ENCODE data around the gene ZBTB7C.

ZBTB7C gene

DNA sequence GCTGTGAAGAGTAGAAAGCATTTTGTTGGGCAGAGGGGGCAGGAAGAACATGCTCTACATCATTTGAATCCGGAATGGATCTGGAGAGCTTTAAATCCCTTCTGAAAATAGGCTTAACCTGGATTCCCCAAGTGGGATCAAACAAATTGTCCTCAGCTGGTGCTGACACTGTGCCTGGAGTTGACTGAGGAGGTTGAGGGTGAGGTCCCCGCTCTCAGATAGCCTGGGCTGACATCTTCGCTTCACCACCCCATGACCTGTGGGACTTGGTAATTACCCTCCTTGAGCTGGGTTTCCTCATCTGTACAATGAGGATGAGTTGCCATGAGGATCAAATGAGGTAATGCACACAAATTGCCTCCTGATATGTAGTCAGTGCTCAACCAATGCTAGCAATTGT lies 360.9 kb downstream of the ZBTB7C start:
- TF ChIP-seq, protein P1, sequence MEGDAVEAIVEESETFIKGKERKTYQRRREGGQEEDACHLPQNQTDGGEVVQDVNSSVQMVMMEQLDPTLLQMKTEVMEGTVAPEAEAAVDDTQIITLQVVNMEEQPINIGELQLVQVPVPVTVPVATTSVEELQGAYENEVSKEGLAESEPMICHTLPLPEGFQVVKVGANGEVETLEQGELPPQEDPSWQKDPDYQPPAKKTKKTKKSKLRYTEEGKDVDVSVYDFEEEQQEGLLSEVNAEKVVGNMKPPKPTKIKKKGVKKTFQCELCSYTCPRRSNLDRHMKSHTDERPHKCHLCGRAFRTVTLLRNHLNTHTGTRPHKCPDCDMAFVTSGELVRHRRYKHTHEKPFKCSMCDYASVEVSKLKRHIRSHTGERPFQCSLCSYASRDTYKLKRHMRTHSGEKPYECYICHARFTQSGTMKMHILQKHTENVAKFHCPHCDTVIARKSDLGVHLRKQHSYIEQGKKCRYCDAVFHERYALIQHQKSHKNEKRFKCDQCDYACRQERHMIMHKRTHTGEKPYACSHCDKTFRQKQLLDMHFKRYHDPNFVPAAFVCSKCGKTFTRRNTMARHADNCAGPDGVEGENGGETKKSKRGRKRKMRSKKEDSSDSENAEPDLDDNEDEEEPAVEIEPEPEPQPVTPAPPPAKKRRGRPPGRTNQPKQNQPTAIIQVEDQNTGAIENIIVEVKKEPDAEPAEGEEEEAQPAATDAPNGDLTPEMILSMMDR (IDR thresholded peaks at IDR 0.05; ENCODE audit: low read depth, low read length): no peak
- no peaks in the 10 kb centered on the region for H3K36me3 ChIP-seq
- H3K9me3 ChIP-seq: no peaks in the 10 kb centered on the region
- no peak overlapping the region for H3K4me3 ChIP-seq (ENCODE audit: low read depth, low read length)
- no peaks in the 10 kb centered on the region for H3K4me1 ChIP-seq
- H3K27me3 ChIP-seq: no peaks in the 10 kb centered on the region
- no peak for DNase-seq

DNA sequence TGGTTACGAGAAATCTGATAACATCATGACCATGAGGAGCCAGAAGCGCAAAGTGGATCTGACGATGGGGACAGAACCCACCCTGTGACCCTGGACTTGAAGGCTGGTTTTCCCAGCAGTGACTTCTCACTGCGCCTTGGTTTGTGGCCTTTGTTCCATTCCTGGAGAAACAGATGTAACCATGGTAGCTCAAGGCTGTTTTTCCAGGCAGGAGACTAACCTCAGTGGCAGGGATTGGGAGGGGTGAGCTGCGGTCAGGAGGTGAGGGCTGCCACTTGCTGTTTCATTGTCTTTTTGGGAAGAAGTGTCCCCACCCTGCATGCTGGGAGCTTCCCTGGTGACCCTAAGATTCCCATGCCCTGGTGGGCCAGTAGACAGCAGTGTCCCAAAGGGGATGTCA lies 362.3 kb downstream of the ZBTB7C start:
- Histone ChIP-seq H3K36me3 (no peaks in the 10 kb centered on the region), H3K4me3 (ENCODE audit: low read depth, low read length) (no peak overlapping the region), H3K27me3 (no peaks in the 10 kb centered on the region), H3K9me3 (no peaks in the 10 kb centered on the region), H3K4me1 (no peaks in the 10 kb centered on the region)
- TF ChIP-seq, protein P1 (IDR thresholded peaks at IDR 0.05; ENCODE audit: low read depth, low read length): no peak
- no peak for DNase-seq

DNA sequence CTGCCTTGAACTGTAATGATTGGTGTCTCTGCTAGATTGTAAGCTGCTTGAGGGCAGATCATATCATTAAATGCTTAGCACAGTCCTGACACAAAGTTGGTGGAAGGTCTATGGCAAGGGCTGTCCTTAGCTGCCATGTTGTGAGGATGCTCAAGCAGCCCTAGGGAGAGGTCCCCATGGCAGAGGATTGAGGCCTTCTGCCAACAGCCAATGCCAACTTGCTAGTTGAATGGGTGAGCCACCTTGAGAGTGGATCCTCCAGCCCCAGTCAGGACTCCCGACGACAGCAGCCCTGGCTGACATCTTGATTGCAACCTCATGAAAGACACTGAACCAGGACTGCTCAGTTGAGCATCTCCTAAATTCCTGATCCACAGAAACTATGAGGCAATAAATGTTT lies 363.4 kb downstream of the ZBTB7C start:
- H3K4me1 ChIP-seq: no peaks in the 10 kb centered on the region
- H3K9me3 ChIP-seq: no peaks in the 10 kb centered on the region
- no peaks in the 10 kb centered on the region for H3K27me3 ChIP-seq
- no peak for DNase-seq
- H3K36me3 ChIP-seq: no peaks in the 10 kb centered on the region
- H3K4me3 ChIP-seq (ENCODE audit: low read depth, low read length): no peak overlapping the region
- TF ChIP-seq, protein P1 (IDR thresholded peaks at IDR 0.05; ENCODE audit: low read depth, low read length): no peak

DNA sequence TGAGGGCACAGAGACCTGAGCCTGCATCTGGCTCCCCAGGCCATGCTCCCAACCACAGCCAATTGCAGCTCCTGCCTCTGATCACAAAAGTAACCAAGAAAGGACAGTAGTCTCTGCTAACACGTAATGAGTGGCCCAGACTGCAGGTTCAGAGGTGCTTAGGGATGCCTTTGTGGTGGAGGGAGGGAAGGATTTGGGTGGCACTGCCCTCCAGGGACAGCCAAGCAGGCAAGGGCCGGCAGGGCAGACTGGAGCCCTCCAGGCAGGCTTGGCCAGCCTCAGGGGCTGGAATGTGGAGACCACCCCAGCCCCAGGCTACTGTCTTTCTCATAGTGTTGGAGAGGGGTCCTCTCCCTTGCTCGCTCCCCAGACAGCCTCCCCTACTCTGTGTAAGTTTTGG lies 364.2 kb downstream of the ZBTB7C start:
- no peak overlapping the region for H3K4me3 ChIP-seq (ENCODE audit: low read depth, low read length)
- no peaks in the 10 kb centered on the region for H3K9me3 ChIP-seq
- no peaks in the 10 kb centered on the region for H3K27me3 ChIP-seq
- DNase-seq: no peak
- no peaks in the 10 kb centered on the region for H3K4me1 ChIP-seq
- TF ChIP-seq, protein P1 (IDR thresholded peaks at IDR 0.05; ENCODE audit: low read depth, low read length): no peak
- H3K36me3 ChIP-seq: no peaks in the 10 kb centered on the region

DNA sequence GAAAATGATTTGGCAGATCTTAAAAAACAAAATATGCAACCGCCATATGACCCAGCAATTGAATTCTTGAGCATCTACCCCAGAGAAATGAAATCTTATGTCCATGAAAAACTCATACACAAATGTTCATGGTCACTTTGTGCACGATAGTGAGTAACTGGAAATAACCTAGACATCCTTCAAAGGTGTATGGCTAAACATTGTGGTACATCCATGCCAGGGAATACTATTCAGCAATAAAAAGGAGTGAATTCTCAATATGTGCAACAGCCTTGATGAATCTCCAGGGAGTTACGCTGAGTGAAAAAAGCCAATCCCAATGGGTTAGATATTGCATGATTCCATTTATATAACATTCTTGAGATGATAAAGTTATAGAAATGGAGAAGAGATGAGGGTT lies 366.0 kb downstream of the ZBTB7C start:
- Histone ChIP-seq H3K9me3 (no peaks in the 10 kb centered on the region), H3K4me3 (ENCODE audit: low read depth, low read length) (no peak overlapping the region), H3K27me3 (no peaks in the 10 kb centered on the region), H3K36me3 (no peaks in the 10 kb centered on the region), H3K4me1 (no peaks in the 10 kb centered on the region)
- DNase-seq: no peak
- TF ChIP-seq, protein P1 (IDR thresholded peaks at IDR 0.05; ENCODE audit: low read depth, low read length): no peak

DNA sequence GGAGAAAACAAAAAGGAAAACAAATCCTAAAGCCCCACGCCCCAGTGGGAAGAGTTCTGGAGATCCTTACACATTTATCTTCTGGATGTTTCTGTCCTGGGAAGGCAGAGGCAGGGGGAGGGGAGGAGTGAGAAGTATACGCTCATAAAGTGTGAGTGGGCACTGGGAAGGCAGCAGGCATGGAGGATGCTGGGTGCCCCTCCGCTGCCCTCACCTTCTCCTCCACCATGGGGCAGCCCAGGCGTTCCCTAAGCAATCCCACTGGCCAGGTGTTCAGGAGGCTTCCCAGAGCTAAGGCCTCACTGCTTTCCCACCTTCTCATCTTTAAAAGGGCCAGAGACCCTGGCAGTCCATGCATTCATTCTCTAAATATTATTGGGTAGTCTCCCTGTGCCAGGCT lies 366.8 kb downstream of the ZBTB7C start:
- Histone ChIP-seq H3K9me3 (no peaks in the 10 kb centered on the region), H3K27me3 (no peaks in the 10 kb centered on the region), H3K4me3 (ENCODE audit: low read depth, low read length) (no peak overlapping the region), H3K4me1 (no peaks in the 10 kb centered on the region), H3K36me3 (no peaks in the 10 kb centered on the region)
- TF ChIP-seq, protein P1 (IDR thresholded peaks at IDR 0.05; ENCODE audit: low read depth, low read length): no peak
- DNase-seq: no peak
